ENCODE results near the gene ZNF236. TPM values are rescaled to one million over a fixed set of nuclear protein-coding genes. Genes with fewer than 3 reads are reported as not detected.

ZNF236 gene
- total RNA-seq, 1 donor = 11.6 TPM

DNA sequence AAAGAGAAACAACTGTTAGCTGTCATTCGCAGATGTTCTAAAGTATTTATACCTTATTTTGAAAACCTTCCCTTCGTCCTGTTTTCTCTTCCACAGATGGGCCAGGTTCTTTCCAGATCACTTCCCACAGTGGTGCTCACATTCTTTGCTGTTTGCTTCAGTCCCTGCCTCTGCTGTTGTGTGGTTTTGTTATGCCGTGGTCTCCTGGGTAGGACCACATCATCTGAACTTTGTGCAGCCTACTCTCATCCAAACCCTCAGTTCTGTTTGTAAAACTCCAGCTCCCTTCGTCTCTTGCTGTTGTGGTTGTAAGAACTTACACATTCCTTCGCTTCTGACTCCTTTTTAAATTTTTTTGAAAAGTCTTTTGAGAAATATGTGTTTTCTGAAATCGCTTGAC is 38.1 kb downstream of the ZNF236 start:
- Histone ChIP-seq H3K4me1 (ENCODE audit: insufficient read depth, low read length) (no peaks in the 10 kb centered on the region), H3K4me3 (ENCODE audit: insufficient read depth, low read length) (no peak overlapping the region), H3K27ac (ENCODE audit: low read depth, low read length) (no peak overlapping the region), H4K20me1 (ENCODE audit: insufficient read depth, low read length) (no peaks in the 10 kb centered on the region), H3K27me3 (ENCODE audit: insufficient read depth, low read length) (no peaks in the 10 kb centered on the region), H3K4me2 (ENCODE audit: insufficient read depth, low read length) (no peak overlapping the region), H3K79me2 (ENCODE audit: insufficient read depth, low read length) (no peaks in the 10 kb centered on the region), H3K36me3 (ENCODE audit: insufficient read depth, low read length) (peaks cover 12% of the 10 kb centered on the region), H2AFZ (ENCODE audit: low read length) (no peak overlapping the region), H3K9me3 (ENCODE audit: low read depth, low read length) (no peaks in the 10 kb centered on the region)
- TF ChIP-seq, protein P1, sequence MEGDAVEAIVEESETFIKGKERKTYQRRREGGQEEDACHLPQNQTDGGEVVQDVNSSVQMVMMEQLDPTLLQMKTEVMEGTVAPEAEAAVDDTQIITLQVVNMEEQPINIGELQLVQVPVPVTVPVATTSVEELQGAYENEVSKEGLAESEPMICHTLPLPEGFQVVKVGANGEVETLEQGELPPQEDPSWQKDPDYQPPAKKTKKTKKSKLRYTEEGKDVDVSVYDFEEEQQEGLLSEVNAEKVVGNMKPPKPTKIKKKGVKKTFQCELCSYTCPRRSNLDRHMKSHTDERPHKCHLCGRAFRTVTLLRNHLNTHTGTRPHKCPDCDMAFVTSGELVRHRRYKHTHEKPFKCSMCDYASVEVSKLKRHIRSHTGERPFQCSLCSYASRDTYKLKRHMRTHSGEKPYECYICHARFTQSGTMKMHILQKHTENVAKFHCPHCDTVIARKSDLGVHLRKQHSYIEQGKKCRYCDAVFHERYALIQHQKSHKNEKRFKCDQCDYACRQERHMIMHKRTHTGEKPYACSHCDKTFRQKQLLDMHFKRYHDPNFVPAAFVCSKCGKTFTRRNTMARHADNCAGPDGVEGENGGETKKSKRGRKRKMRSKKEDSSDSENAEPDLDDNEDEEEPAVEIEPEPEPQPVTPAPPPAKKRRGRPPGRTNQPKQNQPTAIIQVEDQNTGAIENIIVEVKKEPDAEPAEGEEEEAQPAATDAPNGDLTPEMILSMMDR (IDR thresholded peaks at IDR 0.05; ENCODE audit: extremely low read depth, low read depth, low read length) = no peak
- no peak for DNase-seq (ENCODE audit: insufficient read length, low spot score, missing footprints)

- DNase-seq (ENCODE audit: insufficient read length, low spot score, missing footprints) = no peak
- Histone ChIP-seq H3K36me3 (ENCODE audit: insufficient read depth, low read length) (peaks cover 10% of the 10 kb centered on the region), H3K9me3 (ENCODE audit: low read depth, low read length) (no peaks in the 10 kb centered on the region), H2AFZ (ENCODE audit: low read length) (no peak overlapping the region), H4K20me1 (ENCODE audit: insufficient read depth, low read length) (no peaks in the 10 kb centered on the region), H3K79me2 (ENCODE audit: insufficient read depth, low read length) (no peaks in the 10 kb centered on the region), H3K27ac (ENCODE audit: low read depth, low read length) (no peak overlapping the region), H3K4me2 (ENCODE audit: insufficient read depth, low read length) (no peak overlapping the region), H3K4me3 (ENCODE audit: insufficient read depth, low read length) (no peak overlapping the region), H3K27me3 (ENCODE audit: insufficient read depth, low read length) (no peaks in the 10 kb centered on the region), H3K4me1 (ENCODE audit: insufficient read depth, low read length) (no peaks in the 10 kb centered on the region)
- TF ChIP-seq, protein P1 (IDR thresholded peaks at IDR 0.05; ENCODE audit: extremely low read depth, low read depth, low read length) = no peak
Observed at GRCh38 chr18:76866666-76867065, 44.3 kb downstream of the ZNF236 start.

DNA sequence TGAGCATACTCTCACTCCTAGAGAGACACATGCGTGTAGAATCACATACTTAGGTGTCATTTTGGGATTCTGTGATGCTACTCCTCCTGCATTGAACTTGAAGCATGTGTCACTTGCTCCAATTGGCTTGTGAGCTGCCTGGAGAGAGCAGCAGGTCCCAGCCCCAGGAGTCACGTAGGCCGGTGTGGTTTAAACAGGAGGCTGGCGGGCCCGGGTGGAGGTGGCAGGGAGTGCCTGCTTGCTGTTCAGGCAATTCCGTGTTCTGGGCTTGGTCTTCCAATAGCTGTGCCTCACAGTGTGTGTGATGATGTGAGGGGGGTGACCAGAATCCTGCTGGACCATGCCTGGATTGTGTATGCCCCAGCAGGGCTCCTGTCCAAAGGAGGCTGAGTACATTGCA is 51.0 kb downstream of the ZNF236 start:
- TF ChIP-seq, protein P1 (IDR thresholded peaks at IDR 0.05; ENCODE audit: extremely low read depth, low read depth, low read length) = no peak
- no peaks in the 10 kb centered on the region for H3K27me3 ChIP-seq (ENCODE audit: insufficient read depth, low read length)
- H2AFZ ChIP-seq (ENCODE audit: low read length) = no peak overlapping the region
- H3K9me3 ChIP-seq (ENCODE audit: low read depth, low read length) = no peaks in the 10 kb centered on the region
- no peak overlapping the region for H3K4me3 ChIP-seq (ENCODE audit: insufficient read depth, low read length)
- no peaks in the 10 kb centered on the region for H3K79me2 ChIP-seq (ENCODE audit: insufficient read depth, low read length)
- H4K20me1 ChIP-seq (ENCODE audit: insufficient read depth, low read length) = no peaks in the 10 kb centered on the region
- H3K27ac ChIP-seq (ENCODE audit: low read depth, low read length) = no peak overlapping the region
- peaks cover 12% of the 10 kb centered on the region for H3K36me3 ChIP-seq (ENCODE audit: insufficient read depth, low read length)
- no peaks in the 10 kb centered on the region for H3K4me1 ChIP-seq (ENCODE audit: insufficient read depth, low read length)
- no peak overlapping the region for H3K4me2 ChIP-seq (ENCODE audit: insufficient read depth, low read length)
- DNase-seq (ENCODE audit: insufficient read length, low spot score, missing footprints) = no peak

GRCh38 chr18:76873713-76874112 is 51.4 kb downstream of the ZNF236 start:
- no peaks in the 10 kb centered on the region for H3K79me2 ChIP-seq (ENCODE audit: insufficient read depth, low read length)
- no peak overlapping the region for H3K4me2 ChIP-seq (ENCODE audit: insufficient read depth, low read length)
- TF ChIP-seq, protein P1 (IDR thresholded peaks at IDR 0.05; ENCODE audit: extremely low read depth, low read depth, low read length) = no peak
- H3K36me3 ChIP-seq (ENCODE audit: insufficient read depth, low read length) = peaks cover 9% of the 10 kb centered on the region
- H4K20me1 ChIP-seq (ENCODE audit: insufficient read depth, low read length) = no peaks in the 10 kb centered on the region
- no peak overlapping the region for H2AFZ ChIP-seq (ENCODE audit: low read length)
- H3K27me3 ChIP-seq (ENCODE audit: insufficient read depth, low read length) = no peaks in the 10 kb centered on the region
- H3K4me1 ChIP-seq (ENCODE audit: insufficient read depth, low read length) = no peaks in the 10 kb centered on the region
- H3K9me3 ChIP-seq (ENCODE audit: low read depth, low read length) = no peaks in the 10 kb centered on the region
- no peak for DNase-seq (ENCODE audit: insufficient read length, low spot score, missing footprints)
- H3K27ac ChIP-seq (ENCODE audit: low read depth, low read length) = no peak overlapping the region
- H3K4me3 ChIP-seq (ENCODE audit: insufficient read depth, low read length) = no peak overlapping the region
